HG03066 (cell line): ENCODE measurements around the gene PLEKHA6.

ENCODE experiments used
- ATAC-seq: cut with Tn5 transposase; IDR thresholded peaks from one replicate; pipeline ENCODE4 v1.9.1; 2021; ENCODE audit warnings: low read depth; ENCODE audit not compliant: unreplicated experiment

The PLEKHA6 gene

GRCh38 chr1:204356997-204357396 lies 2.7 kb downstream of the PLEKHA6 start:
- no peak for ATAC-seq

GRCh38 chr1:204355913-204356312 lies 3.8 kb downstream of the PLEKHA6 start:
- ATAC-seq = no peak

- ATAC-seq = no peak
These were observed 5.2 kb downstream of the PLEKHA6 start for GRCh38 chr1:204354579-204354978.

GRCh38 chr1:204353213-204353910 lies 6.4 kb downstream of the PLEKHA6 start:
- no peak for ATAC-seq

- no peak for ATAC-seq
These were observed 8.7 kb downstream of the PLEKHA6 start for GRCh38 chr1:204350857-204351573.

- no peak for ATAC-seq
These were observed 9.4 kb downstream of the PLEKHA6 start for GRCh38 chr1:204350312-204350711.

GRCh38 chr1:204349602-204350001 lies 10.1 kb downstream of the PLEKHA6 start:
- no peak for ATAC-seq

- ATAC-seq = no peak
These were observed 11.0 kb downstream of the PLEKHA6 start for GRCh38 chr1:204348722-204349121.

- ATAC-seq = no peak
These were observed 11.5 kb downstream of the PLEKHA6 start for GRCh38 chr1:204348242-204348641.

- ATAC-seq = no peak
These were observed 13.6 kb downstream of the PLEKHA6 start for GRCh38 chr1:204345941-204346645.

GRCh38 chr1:204345438-204345841 lies 14.3 kb downstream of the PLEKHA6 start:
- no peak for ATAC-seq

- ATAC-seq = no peak
These were observed 14.9 kb downstream of the PLEKHA6 start for GRCh38 chr1:204344665-204345355.

GRCh38 chr1:204343802-204344201 lies 15.9 kb downstream of the PLEKHA6 start:
- no peak for ATAC-seq

GRCh38 chr1:204343247-204343646 lies 16.5 kb downstream of the PLEKHA6 start:
- ATAC-seq = no peak

- ATAC-seq = no peak
These were observed 17.4 kb downstream of the PLEKHA6 start for GRCh38 chr1:204342310-204342709.

GRCh38 chr1:204341380-204341779 lies 18.3 kb downstream of the PLEKHA6 start:
- ATAC-seq = no peak

- no peak for ATAC-seq
These were observed 19.4 kb downstream of the PLEKHA6 start for GRCh38 chr1:204340081-204340889.

GRCh38 chr1:204339541-204339940 lies 20.2 kb downstream of the PLEKHA6 start:
- ATAC-seq = no peak

- no peak for ATAC-seq
These were observed 20.7 kb downstream of the PLEKHA6 start for GRCh38 chr1:204338997-204339396.

- ATAC-seq = no peak
These were observed 21.4 kb downstream of the PLEKHA6 start for GRCh38 chr1:204338360-204338759.
